Uterus (tissue), 4 donors: ENCODE results near the gene ALS2CL. TPM values are rescaled to one million over a fixed set of nuclear protein-coding genes. Genes with fewer than 3 reads are reported as not detected.

Experiments
- DNase-seq, 2 donors: peaks; one replicate each; pipeline ENCODE4 v3.0.0-alpha.2; 2019 to 2020
- H3K27ac ChIP-seq, 2 donors: fragments of 200-600 bp; sonication (generic); 1 replicate in 1 of 2; 2 replicates in 1 of 2; pipeline ENCODE4 v1.5.1; 2016 to 2018
- H3K27me3 ChIP-seq, 2 donors: fragments of 200-600 bp; sonication (generic); one replicate each; pipeline ENCODE4 v1.5.1; 2018 to 2019; ENCODE audit warnings: control low read depth in 1 of 2
- H3K36me3 ChIP-seq, 2 donors: fragments of 200-600 bp; sonication (generic); one replicate each; pipeline ENCODE4 v1.5.1; 2019; ENCODE audit warnings: control low read depth in 1 of 2
- H3K4me1 ChIP-seq, 2 donors: fragments of 200-600 bp; sonication (generic); one replicate each; pipeline ENCODE4 v1.5.1; 2018 to 2019; ENCODE audit warnings: control low read depth in 1 of 2
- H3K4me3 ChIP-seq, 2 donors: fragments of 200-600 bp; sonication (generic); 1 replicate in 1 of 2; 2 replicates in 1 of 2; pipeline ENCODE4 v1.5.1; 2018 to 2019; ENCODE audit warnings: mild to moderate bottlenecking in 1 of 2
- H3K9me3 ChIP-seq, 2 donors: fragments of 200-600 bp; sonication (generic); one replicate each; pipeline ENCODE4 v1.5.1; 2019; ENCODE audit warnings: control low read depth in 1 of 2
- POLR2A ChIP-seq, 2 donors: fragments of 450-650 bp; IDR thresholded peaks; one replicate each; pipeline ENCODE4 v1.6.1; 2016; ENCODE audit warnings: antibody characterized with exemption in 2 of 2, mild to moderate bottlenecking in 1 of 2, moderate library complexity in 1 of 2
- intact Hi-C: fragments of 100-400 bp; cut with DNase I; formaldehyde crosslinking; loops from one replicate; pipeline ENCODE4 v1.15.1; 2023; ENCODE audit warnings: low total_unique reads
- total RNA-seq, 4 donors: library from RNA; depleted of rRNA in 3 of 4; stranded (reverse); fragments of >200 nt in 3 of 4; gene quantifications; one replicate each; pipeline versions ENCODE4 v1.1.0 to v1.2.4, GENCODE V29; 2014 to 2023
- TF ChIP-seq, protein P1 (sequence below), 4 experiments: fragments of 200-600 bp in 2 of 4; fragments of 450-650 bp in 2 of 4; sonication (generic) in 2 of 4; IDR thresholded peaks; one replicate each; pipeline ENCODE4 v1.5.1; 2016 to 2019; ENCODE audit warnings: antibody characterized with exemption in 4 of 4, mild to moderate bottlenecking in 2 of 4, moderate library complexity in 1 of 4
- donor health status: DM: yes; HTN: yes; CAD: no.

Gene ALS2CL
- total RNA-seq, 4 donors from 2014 or later: 15.7 to 75.3 (median 31.5) TPM

DNA sequence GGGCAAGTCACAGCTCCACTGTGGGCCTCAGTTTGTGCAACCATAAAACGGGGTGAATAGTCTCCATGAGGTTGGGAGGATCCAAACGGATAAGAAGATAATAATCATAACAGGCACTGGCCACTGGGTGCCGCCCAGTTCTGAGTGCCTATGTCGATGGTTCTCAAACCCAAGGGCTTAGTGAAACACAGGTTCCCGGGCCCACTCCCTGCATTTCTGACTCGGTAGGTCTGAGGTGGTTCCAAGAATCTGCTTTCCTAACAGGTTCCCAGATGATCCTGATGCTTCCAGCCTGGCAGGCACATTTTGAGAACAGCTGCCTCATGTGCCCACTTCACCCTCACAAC, 21.2 kb downstream of the ALS2CL start:
- Histone ChIP-seq H3K27me3 (no peaks in the 10 kb centered on the region), H3K36me3 (no peaks in the 10 kb centered on the region), H3K27ac (no peak overlapping the region), H3K4me3 (no peak overlapping the region), H3K9me3 (no peaks in the 10 kb centered on the region), H3K4me1 (no peaks in the 10 kb centered on the region)
- intact Hi-C loops: no loop called here
- TF ChIP-seq, protein P1, sequence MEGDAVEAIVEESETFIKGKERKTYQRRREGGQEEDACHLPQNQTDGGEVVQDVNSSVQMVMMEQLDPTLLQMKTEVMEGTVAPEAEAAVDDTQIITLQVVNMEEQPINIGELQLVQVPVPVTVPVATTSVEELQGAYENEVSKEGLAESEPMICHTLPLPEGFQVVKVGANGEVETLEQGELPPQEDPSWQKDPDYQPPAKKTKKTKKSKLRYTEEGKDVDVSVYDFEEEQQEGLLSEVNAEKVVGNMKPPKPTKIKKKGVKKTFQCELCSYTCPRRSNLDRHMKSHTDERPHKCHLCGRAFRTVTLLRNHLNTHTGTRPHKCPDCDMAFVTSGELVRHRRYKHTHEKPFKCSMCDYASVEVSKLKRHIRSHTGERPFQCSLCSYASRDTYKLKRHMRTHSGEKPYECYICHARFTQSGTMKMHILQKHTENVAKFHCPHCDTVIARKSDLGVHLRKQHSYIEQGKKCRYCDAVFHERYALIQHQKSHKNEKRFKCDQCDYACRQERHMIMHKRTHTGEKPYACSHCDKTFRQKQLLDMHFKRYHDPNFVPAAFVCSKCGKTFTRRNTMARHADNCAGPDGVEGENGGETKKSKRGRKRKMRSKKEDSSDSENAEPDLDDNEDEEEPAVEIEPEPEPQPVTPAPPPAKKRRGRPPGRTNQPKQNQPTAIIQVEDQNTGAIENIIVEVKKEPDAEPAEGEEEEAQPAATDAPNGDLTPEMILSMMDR (IDR thresholded peaks at IDR 0.05): no peak
- no peak for TF ChIP-seq POLR2A (IDR thresholded peaks at IDR 0.05)
- no peak for DNase-seq

GRCh38 chr3:46671541-46672348, 21.7 kb downstream of the ALS2CL start:
- Histone ChIP-seq H3K4me3 (no peak overlapping the region), H3K4me1 (no peaks in the 10 kb centered on the region), H3K9me3 (no peaks in the 10 kb centered on the region), H3K27me3 (no peaks in the 10 kb centered on the region), H3K36me3 (no peaks in the 10 kb centered on the region), H3K27ac (no peak overlapping the region)
- DNase-seq: peak; percentile 12
- intact Hi-C loops: no loop called here
- TF ChIP-seq, protein P1 (IDR thresholded peaks at IDR 0.05): no peak
- no peak for TF ChIP-seq POLR2A (IDR thresholded peaks at IDR 0.05)

- Histone ChIP-seq H3K9me3 (no peaks in the 10 kb centered on the region), H3K4me3 (no peak overlapping the region), H3K36me3 (no peaks in the 10 kb centered on the region), H3K27ac (no peak overlapping the region), H3K4me1 (no peaks in the 10 kb centered on the region), H3K27me3 (no peaks in the 10 kb centered on the region)
- intact Hi-C loops: no loop called here
- TF ChIP-seq POLR2A (IDR thresholded peaks at IDR 0.05): no peak
- TF ChIP-seq, protein P1 (IDR thresholded peaks at IDR 0.05): no peak
- DNase-seq: peak; percentile 7 to 8
Observed at GRCh38 chr3:46670891-46671427, 22.5 kb downstream of the ALS2CL start.

DNA sequence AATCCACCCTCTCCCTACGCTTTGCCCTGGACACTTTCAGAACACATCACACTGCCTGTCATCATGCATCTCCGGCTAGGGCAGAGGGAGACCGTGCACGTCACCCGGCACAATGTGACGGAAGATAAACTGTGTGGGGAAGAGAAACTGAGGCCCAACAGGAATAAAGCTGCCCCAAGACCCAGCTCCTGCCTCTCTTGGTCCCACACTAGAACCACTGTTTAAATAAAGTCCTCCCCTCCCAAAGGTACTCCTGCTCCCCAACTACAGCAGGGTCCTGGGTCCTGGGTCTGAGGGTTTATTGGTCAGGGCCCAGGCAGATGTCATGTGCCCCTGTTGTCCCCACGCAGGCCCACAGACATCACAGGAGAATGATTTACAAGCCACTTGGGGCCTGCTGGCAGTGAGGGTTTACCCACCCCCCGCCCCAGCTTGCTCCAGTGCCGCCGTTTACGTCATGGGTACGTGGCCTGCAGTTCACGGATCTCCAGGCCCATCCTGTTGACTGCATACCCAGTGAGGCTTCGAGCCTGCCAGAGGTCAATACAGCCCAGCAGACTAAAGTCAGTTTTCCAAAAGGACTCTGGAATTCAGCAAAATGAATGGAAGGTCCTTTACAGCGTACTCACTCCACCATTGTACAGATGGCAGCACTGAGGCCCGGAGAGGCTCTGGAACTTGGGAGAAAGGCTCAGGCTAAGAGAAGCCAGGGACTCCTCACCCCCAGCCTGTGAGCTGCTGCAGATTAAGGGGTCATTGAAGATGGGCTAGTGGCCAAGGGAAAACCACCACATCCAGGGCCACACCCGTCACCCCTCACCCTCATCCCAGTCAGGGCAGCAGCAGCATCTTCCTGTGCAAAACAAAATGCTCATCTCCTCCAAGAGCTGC, 23.2 kb downstream of the ALS2CL start:
- Histone ChIP-seq H3K27ac (no peak overlapping the region), H3K4me3 (no peak overlapping the region), H3K9me3 (no peaks in the 10 kb centered on the region), H3K27me3 (no peaks in the 10 kb centered on the region), H3K36me3 (no peaks in the 10 kb centered on the region), H3K4me1 (no peaks in the 10 kb centered on the region)
- TF ChIP-seq, protein P1 (IDR thresholded peaks at IDR 0.05): no peak
- TF ChIP-seq POLR2A (IDR thresholded peaks at IDR 0.05): no peak
- peak; percentile 6 to 12 for DNase-seq
- intact Hi-C loops: no loop called here
